Epithelial cell of esophagus (primary cell): ENCODE data around the gene LGALS8.
A peak's percentile ranks its signal among the peaks of the same experiment; 100 is the strongest.

Source experiments
- DNase-seq: peaks from one replicate; pipeline ENCODE4 v3.0.0; 2010; ENCODE audit warnings: low read depth
- H3K4me3 ChIP-seq: 2 replicates; pipeline ENCODE4 v1.5.1; 2011; ENCODE audit warnings: mild to moderate bottlenecking, low read length, control low read depth
- CTCF ChIP-seq: IDR thresholded peaks from 2 replicates; pipeline ENCODE4 v1.5.1; 2011; ENCODE audit warnings: low read depth, mild to moderate bottlenecking, low read length, control low read depth, inconsistent platforms; ENCODE audit not compliant: insufficient read depth; ENCODE audit errors: missing control alignments

The LGALS8 gene

DNA sequence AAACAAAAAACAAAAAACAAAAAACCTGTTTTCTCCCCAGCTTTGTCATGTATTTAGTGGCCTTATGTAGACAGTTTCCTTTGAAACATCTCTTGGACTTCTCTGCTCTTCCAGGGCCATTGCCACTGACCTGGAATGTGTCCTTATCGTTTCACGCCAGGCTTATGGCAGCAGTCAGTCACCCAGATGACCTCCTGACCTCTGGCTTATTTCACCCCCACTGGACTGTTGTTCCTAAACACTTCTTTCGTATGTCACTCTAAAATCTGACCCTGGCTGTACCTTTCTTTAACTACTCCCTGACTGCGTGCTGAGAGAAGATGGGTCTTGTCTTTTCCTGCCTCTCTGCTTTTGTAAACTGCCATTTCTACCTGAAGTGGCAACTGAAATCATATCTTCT is 9.1 kb downstream of the LGALS8 start:
- no peak overlapping the region for H3K4me3 ChIP-seq
- TF ChIP-seq CTCF: no peak
- no peak for DNase-seq

DNA sequence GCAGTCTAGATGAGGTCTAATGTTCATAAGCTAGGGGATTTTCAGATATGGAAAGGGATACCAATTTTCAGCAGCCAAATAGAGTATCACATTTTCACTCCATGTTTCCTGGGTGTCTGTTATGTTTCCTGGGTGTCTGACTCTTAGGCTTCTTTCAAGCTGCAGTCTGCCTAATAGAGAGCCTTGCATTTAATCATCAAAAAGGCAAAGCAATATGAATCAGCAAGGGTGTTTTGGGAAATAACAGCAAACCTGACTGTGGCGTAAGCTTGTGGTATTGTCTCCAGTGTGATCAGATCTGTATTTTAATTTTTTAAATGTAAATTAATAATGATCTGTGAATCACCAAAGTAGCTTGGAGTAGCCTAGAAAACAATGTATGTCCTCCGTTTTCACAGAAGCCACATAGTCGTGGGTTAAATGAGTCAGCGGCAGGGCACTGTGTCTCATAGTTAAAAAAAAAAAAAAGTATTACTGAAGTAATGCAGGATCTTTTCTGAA is 10.4 kb downstream of the LGALS8 start:
- no peak overlapping the region for H3K4me3 ChIP-seq
- DNase-seq: peak; percentile 67

DNA sequence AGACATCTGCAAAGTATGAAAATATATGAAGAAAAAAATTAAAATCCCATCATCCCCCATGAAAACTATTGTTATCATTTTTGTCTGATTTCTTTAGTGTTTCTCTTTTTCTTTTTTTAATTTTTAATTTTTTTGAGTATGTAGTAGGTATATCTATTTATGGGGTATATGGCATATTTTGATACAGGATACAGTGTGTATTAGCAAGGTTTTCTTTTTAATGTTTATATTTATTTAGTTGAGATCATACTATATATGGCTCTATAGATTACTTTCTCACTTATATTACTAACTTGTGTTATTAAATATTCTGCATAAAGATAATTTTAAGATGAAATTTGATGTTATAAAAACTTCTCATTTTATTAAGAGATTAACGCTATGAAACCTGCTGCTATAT is 11.4 kb downstream of the LGALS8 start:
- H3K4me3 ChIP-seq: no peak overlapping the region
- DNase-seq: no peak
- no peak for TF ChIP-seq CTCF

More for the DNA sequence above, 10.4 kb downstream of the LGALS8 start:
- TF ChIP-seq CTCF: no peak

DNA sequence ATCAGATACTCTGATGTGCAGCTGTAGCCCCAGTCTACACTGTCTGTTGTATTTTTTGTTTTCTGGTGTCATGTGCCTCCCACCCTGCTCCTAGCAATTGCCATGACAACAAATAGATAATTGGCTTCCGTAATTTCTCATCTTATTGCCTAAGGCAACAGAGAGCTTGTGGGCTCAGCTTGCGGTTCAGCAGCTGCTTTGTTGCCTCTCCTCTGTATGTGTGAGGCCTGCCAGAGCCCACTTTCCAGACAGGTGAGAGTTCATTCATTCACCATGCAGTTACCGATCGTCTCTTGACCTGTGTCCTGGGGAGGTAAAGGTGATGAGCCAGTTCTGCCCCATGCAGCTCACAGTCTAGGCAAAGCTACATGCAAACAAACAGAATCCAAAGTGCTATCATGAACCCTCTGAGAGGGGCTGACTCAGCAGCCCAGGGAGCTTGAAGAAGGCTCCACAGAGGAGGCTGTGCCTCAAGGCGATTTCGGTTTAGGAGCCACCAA is 11.9 kb downstream of the LGALS8 start:
- H3K4me3 ChIP-seq: no peak overlapping the region
- TF ChIP-seq CTCF: no peak

DNA sequence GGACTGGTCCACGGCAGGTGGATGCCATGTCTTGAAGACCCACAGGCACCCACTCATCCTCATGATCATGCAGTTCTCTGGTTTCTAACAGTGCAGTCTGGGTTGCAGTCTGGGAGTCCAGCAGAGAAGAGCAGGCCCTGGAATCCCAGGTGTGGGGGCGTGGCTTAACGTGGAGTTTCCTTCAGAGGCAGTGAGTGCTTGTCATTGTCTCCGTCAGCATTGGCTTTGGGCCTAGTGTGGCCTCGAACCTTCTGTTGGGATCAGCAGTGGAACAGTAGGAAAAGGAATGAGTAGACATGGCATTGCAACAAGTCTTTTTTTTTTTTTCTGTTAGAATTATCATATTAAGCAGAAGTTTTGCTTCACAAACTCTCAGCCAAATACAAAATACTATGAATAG is 12.8 kb downstream of the LGALS8 start:
- DNase-seq: no peak
- no peak for TF ChIP-seq CTCF
- H3K4me3 ChIP-seq: no peak overlapping the region

More for the DNA sequence above, 11.9 kb downstream of the LGALS8 start:
- DNase-seq: no peak

GRCh38 chr1:236540813-236541465 is 17.2 kb downstream of the LGALS8 start:
- H3K4me3 ChIP-seq: no peak overlapping the region
- no peak for TF ChIP-seq CTCF
- peak; percentile 67 for DNase-seq

DNA sequence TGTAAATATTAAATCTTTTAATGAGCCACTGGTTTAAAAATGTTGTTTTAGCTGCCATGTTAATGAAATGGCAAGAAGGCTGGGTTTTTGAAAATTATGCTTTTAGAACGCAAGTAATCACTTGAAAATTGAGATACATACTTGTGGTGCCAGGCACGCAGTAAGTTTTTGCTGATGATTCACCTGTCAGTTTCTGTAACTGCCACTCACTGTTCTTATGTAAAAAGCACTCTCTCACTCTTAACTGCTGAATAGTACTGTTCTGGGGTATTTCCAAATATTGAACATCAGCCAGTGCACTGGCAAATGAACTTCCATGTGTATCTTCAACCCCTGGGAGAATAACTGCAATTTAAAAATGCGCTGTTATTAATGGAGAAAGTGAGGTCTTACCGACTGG is 17.9 kb downstream of the LGALS8 start:
- H3K4me3 ChIP-seq: no peak overlapping the region
- TF ChIP-seq CTCF: no peak
- DNase-seq: peak; percentile 20
